Transverse colon (tissue), 4 donors: Measurements from ENCODE around the gene FRMD6. TPM values are rescaled to one million over a fixed set of nuclear protein-coding genes. Genes with fewer than 3 reads are reported as not detected.

Experiments
- DNase-seq: peaks from one replicate; pipeline ENCODE4 v3.0.0-alpha.2; 2019
- H3K27ac ChIP-seq, 4 donors: fragments of 200-600 bp; sonication (generic); 2 replicates each; pipeline ENCODE4 v1.5.1; 2016 to 2018; ENCODE audit warnings: inconsistent platforms in 4 of 4
- H3K27me3 ChIP-seq: fragments of 200-600 bp; sonication (generic); 2 replicates; pipeline ENCODE4 v1.5.1; 2017; ENCODE audit warnings: inconsistent platforms
- H3K36me3 ChIP-seq, 4 donors: fragments of 200-600 bp; sonication (generic); 2 replicates each; pipeline ENCODE4 v1.5.1; 2017 to 2019; ENCODE audit warnings: inconsistent platforms in 4 of 4
- H3K4me1 ChIP-seq, 4 donors: fragments of 200-600 bp; sonication (generic); 2 replicates each; pipeline ENCODE4 v1.5.1; 2017 to 2020; ENCODE audit warnings: inconsistent platforms in 4 of 4
- H3K4me3 ChIP-seq, 4 donors: fragments of 200-600 bp; sonication (generic); 1 replicate in 1 of 4; 2 replicates in 3 of 4; pipeline versions ENCODE4 v1.5.1 to v1.6.1; 2017 to 2019; ENCODE audit warnings: inconsistent platforms in 4 of 4
- H3K9me3 ChIP-seq, 2 donors: fragments of 200-600 bp; sonication (generic); 2 replicates each; pipeline ENCODE4 v1.5.1; 2017 to 2019; ENCODE audit warnings: inconsistent platforms in 2 of 2
- EP300 ChIP-seq: sonication (generic); formaldehyde crosslinking; IDR thresholded peaks from one replicate; pipeline ENCODE4 v1.6.1; 2017; ENCODE audit warnings: antibody characterized with exemption, low read depth
- POLR2A ChIP-seq: fragments of 450-650 bp; IDR thresholded peaks from one replicate; pipeline ENCODE4 v1.6.1; 2016; ENCODE audit warnings: antibody characterized with exemption, mild to moderate bottlenecking, moderate library complexity
- POLR2AphosphoS5 ChIP-seq, 3 donors: sonication (generic); formaldehyde crosslinking; IDR thresholded peaks; one replicate each; pipeline ENCODE4 v1.6.1; 2016; ENCODE audit warnings: antibody characterized with exemption in 3 of 3
- WGBS, 2 donors: methylation state at CpG; one replicate each; pipeline ENCODE4 v1.1.5; 2018; ENCODE audit warnings: low coverage in 1 of 2; 5-methylcytosine and 5-hydroxymethylcytosine counted together
- in situ Hi-C, 4 donors: fragments of 200-750 bp; cut with MboI; loops; one replicate each; pipeline versions ENCODE4 v1.15.0 to v1.15.1; 2017; ENCODE audit warnings: low sequenced_read_pairs in 3 of 4, low pct_ligation_motif_present in 1 of 4, low pct_unique_long_range_greater_than_20kb in 1 of 4
- intact Hi-C: fragments of 100-400 bp; cut with DNase I; formaldehyde crosslinking; loops from one replicate; pipeline ENCODE4 v1.15.1; 2023; ENCODE audit warnings: low total_unique reads
- small RNA-seq, 4 donors: library from RNA; depleted of rRNA; stranded (forward); fragments of <200 nt; gene quantifications; one replicate each; pipeline ENCODE3, GENCODE V24; 2016
- total RNA-seq, 4 donors: library from RNA; depleted of rRNA; stranded (reverse); fragments of >200 nt; gene quantifications; one replicate each; pipeline ENCODE4 v1.1.0, GENCODE V29; 2016
- TF ChIP-seq, protein P1 (sequence below), 5 experiments: fragments of 200-600 bp in 3 of 5; fragments of 450-650 bp in 2 of 5; sonication (generic) in 3 of 5; IDR thresholded peaks; 1 replicate in 2 of 5; 2 replicates in 3 of 5; pipeline ENCODE4 v1.5.1; 2016 to 2017; ENCODE audit warnings: antibody characterized with exemption in 5 of 5, inconsistent platforms in 3 of 5, mild to moderate bottlenecking in 2 of 5, moderate library complexity in 1 of 5

FRMD6 gene
- total RNA-seq, 4 donors from 2014 or later: 8.4 to 21.7 (median 11.7) TPM

DNA sequence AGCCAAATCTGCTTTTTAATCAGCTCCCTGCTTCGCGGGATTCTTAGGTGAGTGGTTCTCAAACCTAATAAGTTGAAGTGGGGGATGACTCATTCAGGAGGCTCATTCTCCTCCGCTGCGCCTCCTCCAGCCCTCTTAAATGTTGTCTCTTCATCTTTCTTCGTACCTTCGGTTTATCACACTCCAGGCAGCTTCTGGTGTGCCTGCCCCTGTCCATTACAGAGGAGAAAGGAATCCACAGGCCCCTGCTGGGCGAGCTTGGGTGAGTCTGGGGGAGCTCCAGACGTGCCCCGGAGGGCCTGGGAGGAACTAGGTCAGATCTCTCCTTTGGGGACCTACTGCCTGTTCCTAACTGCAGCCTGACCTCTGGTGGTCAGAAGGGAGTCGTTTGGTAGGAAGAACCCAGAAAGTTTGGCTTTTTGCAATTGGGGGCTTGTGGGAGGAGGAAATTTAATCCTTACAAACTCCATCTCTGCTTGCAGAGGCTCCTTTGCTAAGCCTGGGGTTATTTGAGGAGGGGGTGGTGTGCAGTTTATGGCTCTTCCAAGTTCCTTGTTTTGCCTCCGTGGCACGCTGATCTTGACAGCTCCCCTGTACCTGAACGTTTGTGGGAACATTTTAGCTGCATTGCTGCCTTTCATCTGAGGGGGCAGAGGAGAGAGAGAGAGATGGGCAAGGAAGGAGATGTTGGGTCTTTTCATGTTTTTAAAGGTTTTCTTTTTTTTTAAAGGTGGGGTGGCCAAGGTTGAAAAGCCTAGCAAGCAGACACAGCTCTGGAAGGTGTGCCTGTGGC, 124.6 kb downstream of the FRMD6 start:
- H3K4me3 ChIP-seq: no peak overlapping the region
- H3K36me3 ChIP-seq: no peaks in the 10 kb centered on the region
- peaks cover 0 to 10% (median 2%) of the 10 kb centered on the region in 4 donors for H3K4me1 ChIP-seq
- in situ Hi-C loops (loop anchor here (10.0 to 25.0 kb wide), 5 partner anchors 121 to 814 kb away; partner anchors contain the start of genes FRMD6 (in 1 of the 4) and RTRAF (in 1 of the 4)), intact Hi-C loops (loop anchor here (5.0 kb wide), 1 partner anchor 494 kb away; no protein-coding TSS in a partner anchor)
- no peaks in the 10 kb centered on the region for H3K9me3 ChIP-seq
- 46 to 56% methylated on average over 9 to 13 of the region's 13 CpGs for WGBS, 2 donors
- H3K27ac ChIP-seq: no peak overlapping the region
- TF ChIP-seq EP300 (no peak), POLR2A (no peak), POLR2AphosphoS5 (IDR thresholded peaks at IDR 0.05) (no peak)
- TF ChIP-seq, protein P1, sequence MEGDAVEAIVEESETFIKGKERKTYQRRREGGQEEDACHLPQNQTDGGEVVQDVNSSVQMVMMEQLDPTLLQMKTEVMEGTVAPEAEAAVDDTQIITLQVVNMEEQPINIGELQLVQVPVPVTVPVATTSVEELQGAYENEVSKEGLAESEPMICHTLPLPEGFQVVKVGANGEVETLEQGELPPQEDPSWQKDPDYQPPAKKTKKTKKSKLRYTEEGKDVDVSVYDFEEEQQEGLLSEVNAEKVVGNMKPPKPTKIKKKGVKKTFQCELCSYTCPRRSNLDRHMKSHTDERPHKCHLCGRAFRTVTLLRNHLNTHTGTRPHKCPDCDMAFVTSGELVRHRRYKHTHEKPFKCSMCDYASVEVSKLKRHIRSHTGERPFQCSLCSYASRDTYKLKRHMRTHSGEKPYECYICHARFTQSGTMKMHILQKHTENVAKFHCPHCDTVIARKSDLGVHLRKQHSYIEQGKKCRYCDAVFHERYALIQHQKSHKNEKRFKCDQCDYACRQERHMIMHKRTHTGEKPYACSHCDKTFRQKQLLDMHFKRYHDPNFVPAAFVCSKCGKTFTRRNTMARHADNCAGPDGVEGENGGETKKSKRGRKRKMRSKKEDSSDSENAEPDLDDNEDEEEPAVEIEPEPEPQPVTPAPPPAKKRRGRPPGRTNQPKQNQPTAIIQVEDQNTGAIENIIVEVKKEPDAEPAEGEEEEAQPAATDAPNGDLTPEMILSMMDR (IDR thresholded peaks at IDR 0.05): peak; percentile 33 to 56 (median 48)
- H3K27me3 ChIP-seq: peaks cover 4% of the 10 kb centered on the region
- DNase-seq: peak; percentile 37

DNA sequence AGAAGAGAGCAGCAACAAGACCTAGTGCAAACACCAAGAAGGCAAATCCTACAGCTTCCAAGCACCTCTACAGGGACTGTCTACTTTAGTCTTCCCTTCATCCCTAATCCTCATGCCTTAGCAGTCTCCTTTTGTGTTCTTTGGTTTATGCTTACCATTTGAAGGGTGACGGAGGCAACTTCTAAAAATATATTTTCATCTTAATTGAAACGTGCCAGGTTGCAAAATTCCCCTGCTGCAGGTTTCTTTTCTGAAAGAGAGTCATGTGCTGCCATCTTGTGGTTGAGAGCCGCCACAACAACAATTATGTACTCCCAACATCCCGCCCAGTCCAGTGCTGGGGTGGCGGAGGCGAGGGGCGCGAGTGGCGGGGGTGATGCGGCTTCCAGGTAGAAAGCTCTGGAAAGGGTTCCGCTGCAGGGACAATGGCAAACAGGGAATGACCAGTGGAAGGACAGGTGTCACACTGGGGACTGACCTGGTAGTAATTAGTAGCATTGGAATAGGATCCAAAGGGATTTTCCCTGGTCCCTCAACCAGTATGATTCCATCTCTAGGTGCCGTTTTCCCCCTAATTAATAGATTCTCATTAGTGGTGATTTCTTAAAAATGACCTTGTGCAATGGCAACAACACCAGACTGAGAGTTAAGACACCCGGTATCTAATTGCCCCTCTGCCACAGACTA, 128.4 kb downstream of the FRMD6 start:
- WGBS, 2 donors: 7 to 20% methylated on average over 3 to 13 of the region's 13 CpGs
- no peak overlapping the region for H3K27ac ChIP-seq
- in situ Hi-C loops: loop anchor here in 2 of 4 donors (10.0 to 25.0 kb wide), 3 partner anchors 207 to 818 kb away; partner anchors contain the start of gene RTRAF (in 1 of the 2)
- intact Hi-C loops: no loop called here
- H3K36me3 ChIP-seq: no peaks in the 10 kb centered on the region
- H3K27me3 ChIP-seq: peaks cover 6% of the 10 kb centered on the region
- no peaks in the 10 kb centered on the region for H3K9me3 ChIP-seq
- peak; percentile 77 for DNase-seq
- TF ChIP-seq POLR2A: no peak
- TF ChIP-seq, protein P1 (IDR thresholded peaks at IDR 0.05): peak; percentile 73 to 88 (median 81)
- peaks cover 0 to 15% (median 2%) of the 10 kb centered on the region in 4 donors for H3K4me1 ChIP-seq
- H3K4me3 ChIP-seq: no peak overlapping the region

Small RNAs within 50 kb of the gene (small RNA-seq; reads per million reads assigned to genes)
- gene OR7E159P (0 reads per million in 4 donors), gene RNA5SP385 (0 reads per million in 4 donors), gene RNU6-301P (0 reads per million in 4 donors)

Other genes starting within 250 kb of the FRMD6 start
- 10 to 100 TPM in 3 of 4 donors, 1 to 10 TPM in 1; 7.5 to 32.8 (median 14.2) TPM for gene GNG2, start 208.7 kb downstream of the FRMD6 start, total RNA-seq